Muscle of leg (tissue), 16 donors: Measurements from ENCODE around the gene NPRL2. TPM values are rescaled to one million over a fixed set of nuclear protein-coding genes. Genes with fewer than 3 reads are reported as not detected.

Experiments
- DNase-seq: peaks from one replicate; pipeline ENCODE4 v3.0.0; 2013
- H3K27ac ChIP-seq: one replicate; pipeline ENCODE4 v1.5.1; 2013; ENCODE audit warnings: mild to moderate bottlenecking, low read length, control low read depth
- H3K27me3 ChIP-seq: one replicate; pipeline ENCODE4 v1.6.1; 2013; ENCODE audit warnings: low read length; ENCODE audit not compliant: control insufficient read depth, insufficient read depth
- H3K36me3 ChIP-seq: one replicate; pipeline ENCODE4 v1.6.1; 2013; ENCODE audit warnings: low read length; ENCODE audit not compliant: control insufficient read depth, insufficient read depth
- H3K4me1 ChIP-seq: one replicate; pipeline ENCODE4 v1.6.1; 2013; ENCODE audit warnings: low read length; ENCODE audit not compliant: control insufficient read depth, insufficient read depth
- H3K4me3 ChIP-seq: one replicate; pipeline ENCODE4 v1.5.1; 2013; ENCODE audit warnings: low read length, control low read depth
- H3K9me3 ChIP-seq: replicated peaks from 2 replicates; pipeline ENCODE4 v1.6.1; 2013; ENCODE audit warnings: low read depth, low read length; ENCODE audit not compliant: control insufficient read depth
- WGBS: methylation state at CpG from one replicate; pipeline ENCODE4 v1.1.5; 2013; ENCODE audit warnings: missing lambda C conversion rate; ENCODE audit not compliant: insufficient coverage; 5-methylcytosine and 5-hydroxymethylcytosine counted together
- long read RNA-seq, 11 donors: transcript quantifications; one replicate each; lab custom pipeline, GENCODE V29; 2026
- polyA plus RNA-seq, 8 donors: library from polyadenylated mRNA; unstranded; fragments of 120-200 nt; gene quantifications; one replicate each; pipeline versions ENCODE4 v1.2.1 to v1.2.3, GENCODE V29; 2013; ENCODE audit warnings: inconsistent platforms in 1 of 8, low replicate concordance in 1 of 8; ENCODE audit not compliant: insufficient read length in 8 of 8, insufficient read depth in 1 of 8
- total RNA-seq: library from RNA; stranded (reverse); fragments of 120-200 nt; gene quantifications from one replicate; pipeline ENCODE4 v1.2.4, GENCODE V29; 2013

Gene NPRL2
- total RNA-seq (18.9 TPM), polyA plus RNA-seq (10 to 100 TPM; 18.2 to 23.9 (median 20.2) TPM)
- long read RNA-seq, donor 1, partial matches to known transcripts, result 0 of 4 reads
- long read RNA-seq, donor 1, other reads (novel, unspliced or antisense), result 0 of 4 reads
- long read RNA-seq, donor 2, result 0 reads
- long read RNA-seq, donor 3, partial matches to known transcripts, result 0 of 4 reads
- long read RNA-seq, donor 3, other reads (novel, unspliced or antisense), result 0 of 4 reads
- long read RNA-seq, donor 4, partial matches to known transcripts, result 0 of 2 reads
- long read RNA-seq, donor 4, other reads (novel, unspliced or antisense), result 0 of 2 reads
- long read RNA-seq, donor 5, transcript NPRL2-201 (11 exons, 1,700 nt), result major isoform, 5 of 37 reads
- long read RNA-seq, donor 5, partial matches to known transcripts, result 20 of 37 reads
- long read RNA-seq, donor 5, other reads (novel, unspliced or antisense), result 12 of 37 reads
- long read RNA-seq, donor 6, transcript NPRL2-201 (11 exons, 1,700 nt), result major isoform, 10 of 12 reads
- long read RNA-seq, donor 6, partial matches to known transcripts, result 0 of 12 reads
- long read RNA-seq, donor 6, other reads (novel, unspliced or antisense), result 0 of 12 reads
- long read RNA-seq, donor 7, partial matches to known transcripts, result 0 of 3 reads
- long read RNA-seq, donor 7, other reads (novel, unspliced or antisense), result 0 of 3 reads
- long read RNA-seq, donor 8, partial matches to known transcripts, result 0 of 2 reads
- long read RNA-seq, donor 8, other reads (novel, unspliced or antisense), result 0 of 2 reads
- long read RNA-seq, donor 9, partial matches to known transcripts, result 0 of 4 reads
- long read RNA-seq, donor 9, other reads (novel, unspliced or antisense), result 0 of 4 reads
- long read RNA-seq, donor 10, transcript NPRL2-201 (11 exons, 1,700 nt), result major isoform, 5 of 5 reads
- long read RNA-seq, donor 10, partial matches to known transcripts, result 0 of 5 reads
- long read RNA-seq, donor 10, other reads (novel, unspliced or antisense), result 0 of 5 reads
- long read RNA-seq, donor 11, transcript NPRL2-201 (11 exons, 1,700 nt), result major isoform, 6 of 12 reads
- long read RNA-seq, donor 11, partial matches to known transcripts, result 5 of 12 reads
- long read RNA-seq, donor 11, other reads (novel, unspliced or antisense), result 0 of 12 reads

DNA sequence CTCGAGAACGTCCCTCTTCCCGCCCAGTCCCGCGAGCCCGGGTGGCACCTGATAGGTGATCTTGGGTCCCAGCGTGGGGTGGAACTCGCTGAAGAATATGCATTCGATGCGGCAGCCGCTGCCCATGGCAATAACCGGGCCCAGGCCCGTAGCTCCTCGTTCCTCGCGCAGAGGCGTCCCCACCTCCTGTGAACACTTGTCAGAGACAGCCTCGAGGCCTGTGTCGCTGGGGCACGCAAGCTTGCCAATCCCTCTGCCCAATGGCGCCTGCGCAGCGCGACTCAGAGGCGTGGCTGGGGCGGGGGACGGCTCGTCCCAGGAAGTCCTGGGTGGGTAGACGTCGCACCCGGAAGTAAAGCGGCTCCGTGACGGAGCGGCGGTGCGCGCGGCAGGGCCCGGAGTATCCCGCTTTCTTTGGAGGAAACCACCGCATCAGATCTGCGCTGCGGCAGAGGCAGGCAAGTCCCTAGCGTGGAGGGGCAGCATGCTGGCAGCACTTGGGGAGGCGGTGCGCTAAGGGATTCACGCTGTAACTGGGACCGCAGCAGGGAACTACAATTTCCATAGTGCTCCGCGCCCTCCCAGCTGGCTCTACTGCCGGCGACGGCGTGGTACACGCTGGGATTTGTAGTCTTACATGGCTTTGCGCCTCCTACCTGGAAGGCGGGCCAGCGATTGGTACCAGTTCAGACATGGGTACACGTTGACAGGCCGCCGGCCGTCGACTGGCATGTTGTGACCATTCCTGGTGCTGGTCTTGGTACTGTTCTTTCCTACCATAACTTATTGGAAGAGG lies at the start of gene NPRL2, which contains the start of gene CYB561D2:
TSS of gene NPRL2 (minus strand) at position 249 of the 796 bp plus-strand sequence. CDS start at position 126, 123 bp downstream.
TSS of gene CYB561D2 (plus strand) at position 336 of the 796 bp plus-strand sequence. CDS start 572 bp downstream, outside the sequence.
- WGBS, result under 1% methylated on average over 64 of the region's 64 CpGs
- peaks cover 38% of the 10 kb centered on the region for H3K4me1 ChIP-seq
- H3K27ac ChIP-seq, result peak within 1 kb of the TSS; percentile 92
- H3K9me3 ChIP-seq, result no peaks in the 10 kb centered on the region
- H3K4me3 ChIP-seq, result peak within 1 kb of the TSS; percentile 83
- peak; percentile 97 for DNase-seq
- peaks cover 56% of the 10 kb centered on the region for H3K36me3 ChIP-seq
- H3K27me3 ChIP-seq, result peaks cover 2% of the 10 kb centered on the region

DNA sequence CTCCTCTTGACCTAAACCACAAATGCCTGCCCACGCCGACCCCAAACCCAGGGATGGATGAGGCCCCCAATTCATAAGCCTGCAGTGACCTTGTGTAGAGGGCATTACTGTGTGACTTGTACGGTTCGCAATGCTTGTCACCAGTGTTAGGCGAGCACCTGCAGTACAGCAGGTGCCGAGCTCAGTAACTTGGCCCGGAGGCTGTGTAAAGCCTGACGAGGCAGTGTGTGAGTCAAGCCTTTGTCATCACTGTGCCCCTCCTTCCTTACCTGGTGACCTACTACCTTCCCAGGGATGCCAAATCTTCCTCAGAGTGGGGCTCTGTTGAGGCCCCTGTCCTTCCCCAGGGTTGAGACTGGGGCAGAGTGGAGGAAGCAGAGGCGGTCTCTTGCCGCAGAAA lies 45.9 kb upstream of the NPRL2 start:
- no peak for DNase-seq
- Histone ChIP-seq H3K36me3 (no peaks in the 10 kb centered on the region), H3K4me1 (peaks cover 23% of the 10 kb centered on the region), H3K27ac (no peak overlapping the region), H3K9me3 (no peaks in the 10 kb centered on the region), H3K27me3 (no peaks in the 10 kb centered on the region), H3K4me3 (no peak overlapping the region)
- 77% methylated on average over 8 of the region's 10 CpGs for WGBS

DNA sequence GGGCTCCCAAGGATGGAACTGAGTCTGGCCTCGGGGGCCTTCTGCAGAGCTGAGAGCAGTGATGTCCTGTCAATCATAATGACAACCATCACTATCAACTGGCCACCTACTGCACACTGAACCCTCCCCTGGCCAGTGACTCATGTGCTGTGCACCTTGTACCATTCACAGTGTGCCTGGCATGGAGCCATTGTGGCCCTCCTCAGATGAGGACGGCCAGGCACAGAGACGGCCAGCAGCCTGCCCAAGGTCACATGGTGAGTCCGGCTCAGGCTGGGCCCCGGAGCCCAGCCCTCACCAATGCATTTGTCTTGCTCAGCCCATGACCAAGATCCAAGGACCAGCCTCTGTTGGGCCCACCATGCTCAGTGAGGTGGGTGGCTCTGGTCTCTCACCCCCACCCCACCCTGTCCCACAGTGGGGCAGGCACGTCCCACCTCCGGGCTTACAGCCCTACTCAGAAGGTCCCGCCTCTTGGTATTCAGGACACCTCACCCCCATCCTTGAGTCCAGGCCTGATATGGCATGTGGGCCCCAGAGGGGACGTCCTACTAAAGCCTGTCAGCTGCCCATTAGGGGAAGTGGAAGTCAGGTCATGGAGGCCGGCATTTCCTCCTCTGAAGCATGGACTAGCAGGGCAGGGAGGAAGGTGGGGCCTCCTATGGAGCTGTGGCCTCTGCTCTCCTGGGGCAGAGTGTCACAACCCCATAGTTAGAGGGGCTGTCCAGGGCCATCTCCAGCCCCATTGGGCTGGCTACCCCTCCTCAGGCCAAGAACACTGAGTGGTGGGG lies 44.7 kb upstream of the NPRL2 start:
- DNase-seq, result peak; percentile 56
- Histone ChIP-seq H3K27ac (no peak overlapping the region), H3K36me3 (no peaks in the 10 kb centered on the region), H3K4me1 (peaks cover 35% of the 10 kb centered on the region), H3K9me3 (no peaks in the 10 kb centered on the region), H3K27me3 (no peaks in the 10 kb centered on the region), H3K4me3 (no peak overlapping the region)
- WGBS, result 88% methylated on average over 5 of the region's 10 CpGs

DNA sequence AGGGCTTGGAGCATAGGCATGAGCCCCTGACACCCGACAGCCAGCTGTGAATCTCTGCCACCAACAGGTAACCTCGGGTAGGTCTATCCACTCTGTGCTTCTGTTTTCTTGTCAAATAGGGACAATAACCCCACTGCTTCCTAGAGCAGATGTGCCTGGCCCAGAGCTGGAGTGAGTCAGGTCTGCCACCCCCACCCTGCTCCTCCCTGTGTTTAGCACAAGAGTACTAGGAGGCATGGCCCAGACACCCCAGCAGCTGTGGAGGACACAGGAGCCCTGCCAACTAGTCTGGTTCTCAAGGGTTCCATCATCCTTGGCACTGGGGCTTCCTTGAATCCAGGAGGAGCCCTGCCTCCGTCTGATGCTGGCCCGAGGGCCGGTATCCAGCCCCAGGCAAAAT lies 42.5 kb upstream of the NPRL2 start:
- no peak overlapping the region for H3K27ac ChIP-seq
- H3K4me1 ChIP-seq, result peaks cover 56% of the 10 kb centered on the region
- 40% methylated on average over 3 of the region's 5 CpGs for WGBS
- no peaks in the 10 kb centered on the region for H3K9me3 ChIP-seq
- DNase-seq, result no peak
- H3K36me3 ChIP-seq, result no peaks in the 10 kb centered on the region
- H3K27me3 ChIP-seq, result no peaks in the 10 kb centered on the region
- no peak overlapping the region for H3K4me3 ChIP-seq

DNA sequence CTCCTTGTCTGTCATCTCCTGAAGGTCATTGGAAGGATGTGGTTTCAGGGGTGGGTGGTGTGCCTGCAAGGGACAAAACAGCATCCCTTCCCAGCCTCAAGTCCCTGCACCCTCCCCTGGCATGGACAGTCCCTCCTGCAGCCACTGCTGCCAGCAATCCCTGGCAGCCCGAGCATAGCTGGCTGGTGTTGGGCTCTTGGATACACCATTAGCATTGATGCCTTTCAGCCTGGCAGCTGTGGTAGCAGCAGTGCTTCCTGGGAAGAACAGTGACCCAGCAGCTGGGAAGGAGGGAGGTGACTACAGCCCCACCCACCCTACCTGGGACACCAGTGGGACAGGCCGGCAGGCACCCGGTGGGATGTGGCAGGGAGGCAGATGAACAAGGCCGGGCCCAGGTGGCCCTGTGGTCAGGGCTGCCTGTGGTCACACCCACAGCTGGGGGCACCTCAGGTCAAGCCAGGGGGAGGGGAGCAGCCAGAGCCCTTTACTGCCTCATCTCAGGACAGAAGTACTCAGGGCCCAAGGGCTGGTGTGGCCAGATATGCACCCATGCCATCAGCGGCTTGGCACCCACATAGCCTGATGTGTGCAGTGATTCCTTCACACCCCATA lies 41.6 kb upstream of the NPRL2 start:
- DNase-seq, result peak; percentile 68
- Histone ChIP-seq H3K9me3 (no peaks in the 10 kb centered on the region), H3K4me3 (no peak overlapping the region), H3K36me3 (no peaks in the 10 kb centered on the region), H3K27ac (no peak overlapping the region), H3K4me1 (peaks cover 62% of the 10 kb centered on the region), H3K27me3 (no peaks in the 10 kb centered on the region)
- WGBS, result 62% methylated on average over 4 of the region's 5 CpGs

DNA sequence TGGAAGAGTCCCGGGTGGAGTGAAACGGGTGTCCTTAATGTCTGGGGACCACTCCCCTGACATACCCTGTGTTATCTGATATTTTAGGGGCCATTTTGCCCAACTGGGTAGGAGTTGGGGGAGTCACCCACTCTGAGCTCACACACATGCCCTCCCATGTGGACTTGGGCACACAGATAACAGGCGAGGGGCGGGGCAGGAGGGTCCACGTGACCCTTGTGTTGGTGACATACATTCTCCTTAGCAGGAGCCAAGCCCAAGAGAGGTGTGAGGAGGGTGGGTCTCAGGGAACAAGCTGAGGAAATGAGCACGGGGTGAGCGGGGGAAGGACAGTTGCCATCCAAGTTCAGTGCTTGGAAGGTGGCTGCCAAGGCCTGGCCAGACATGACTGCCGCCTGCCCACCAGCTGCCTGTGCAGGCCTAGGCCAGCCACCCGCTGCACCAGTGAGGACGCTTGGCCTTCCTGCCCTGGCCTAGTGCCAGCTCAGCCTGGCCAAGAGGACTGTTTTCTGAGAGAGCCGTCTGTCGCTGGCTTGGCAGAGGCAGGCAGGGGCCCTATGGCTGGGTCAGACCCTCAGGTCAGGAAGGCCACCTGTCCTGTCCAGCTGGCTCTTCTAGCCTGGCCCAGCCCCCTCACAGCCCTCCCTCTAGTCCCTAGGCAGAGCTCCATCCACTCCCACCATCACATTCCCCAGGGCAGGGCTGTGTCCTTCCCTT lies 40.1 kb upstream of the NPRL2 start:
- WGBS, result 61% methylated on average over 9 of the region's 12 CpGs
- peaks cover 62% of the 10 kb centered on the region for H3K4me1 ChIP-seq
- no peaks in the 10 kb centered on the region for H3K9me3 ChIP-seq
- H3K4me3 ChIP-seq, result no peak overlapping the region
- no peaks in the 10 kb centered on the region for H3K27me3 ChIP-seq
- H3K27ac ChIP-seq, result peak overlapping the region; percentile 42
- H3K36me3 ChIP-seq, result no peaks in the 10 kb centered on the region
- peak; percentile 92 for DNase-seq

DNA sequence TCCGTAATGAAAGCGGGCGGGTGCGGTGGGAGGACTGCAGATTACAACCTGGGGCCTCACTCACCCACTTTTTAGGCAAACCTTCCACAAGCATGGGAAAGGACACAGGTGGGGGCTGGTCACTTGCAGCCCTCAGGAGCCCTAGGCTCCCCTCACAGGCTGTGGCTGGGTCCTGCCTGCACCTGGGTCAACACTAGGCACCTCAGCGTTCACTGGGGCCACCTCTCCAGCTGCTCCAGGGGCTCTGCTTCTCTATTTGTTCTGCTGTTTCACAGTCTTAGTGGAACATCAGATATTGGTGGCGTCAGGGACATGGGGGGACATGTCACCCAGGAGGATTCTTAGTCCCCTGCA lies 38.8 kb upstream of the NPRL2 start:
- no peak for DNase-seq
- Histone ChIP-seq H3K9me3 (no peaks in the 10 kb centered on the region), H3K4me1 (peaks cover 59% of the 10 kb centered on the region), H3K27me3 (no peaks in the 10 kb centered on the region), H3K27ac (no peak overlapping the region), H3K36me3 (no peaks in the 10 kb centered on the region), H3K4me3 (no peak overlapping the region)
- 75% methylated on average over 2 of the region's 6 CpGs for WGBS

DNA sequence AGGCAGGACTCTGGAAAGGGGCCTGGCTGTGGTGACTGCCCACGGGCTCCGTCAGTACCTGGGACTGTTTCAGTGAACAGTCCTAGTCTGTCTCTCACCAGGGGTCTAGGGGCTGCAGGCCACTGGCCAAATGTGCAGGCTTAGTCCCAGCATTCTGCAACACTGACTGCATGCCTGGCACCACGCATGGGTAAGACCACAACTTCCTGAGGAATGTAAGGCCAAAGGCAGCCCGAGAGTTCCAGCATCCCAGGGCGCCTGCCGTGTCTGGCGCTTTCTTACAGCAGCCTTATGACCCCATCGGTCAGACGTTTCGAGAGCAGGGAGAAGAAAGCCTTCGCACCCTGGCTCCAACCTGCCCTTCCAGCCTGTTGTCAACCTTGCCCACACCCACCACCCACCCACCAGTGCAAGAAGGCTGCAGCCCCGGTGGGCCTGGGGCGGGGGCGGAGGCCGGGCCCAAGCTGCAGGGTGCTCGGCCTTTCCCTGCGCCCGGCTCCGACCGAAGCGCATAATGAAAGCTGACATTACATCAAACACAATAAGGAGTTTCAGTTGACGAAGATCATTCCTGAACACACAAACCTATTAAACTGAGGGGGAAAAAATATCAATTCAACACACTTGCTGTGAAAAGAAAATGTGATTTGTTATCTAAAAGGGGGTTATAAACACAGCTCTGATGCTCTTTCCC lies 38.3 kb upstream of the NPRL2 start:
- 63% methylated on average over 10 of the region's 22 CpGs for WGBS
- H3K4me1 ChIP-seq, result peaks cover 59% of the 10 kb centered on the region

More for the DNA sequence above, 38.3 kb upstream of the NPRL2 start:
- Histone ChIP-seq H3K27ac (no peak overlapping the region), H3K9me3 (no peaks in the 10 kb centered on the region), H3K4me3 (no peak overlapping the region), H3K36me3 (no peaks in the 10 kb centered on the region), H3K27me3 (no peaks in the 10 kb centered on the region)
- DNase-seq, result no peak
